Smooth muscle cell (in vitro differentiated cells): ENCODE measurements around the gene PIK3IP1. TPM values are rescaled to one million over a fixed set of nuclear protein-coding genes. Genes with fewer than 3 reads are reported as not detected.

Experiments used
- DNase-seq: peaks from one replicate; lab custom pipeline; 2025; ENCODE audit not compliant: unreplicated experiment; lab: John Stamatoyannopoulos, UW
- H2AFZ ChIP-seq: fragments of 200-600 bp; sonication (generic); 2 replicates; pipeline ENCODE4 v1.6.0; 2016; ENCODE audit warnings: antibody characterized with exemption, low read depth, mild to moderate bottlenecking
- H3F3A ChIP-seq: fragments of 200-600 bp; sonication (generic); 2 replicates; pipeline ENCODE4 v1.6.0; 2017; ENCODE audit warnings: antibody characterized with exemption, low read depth
- H3K27ac ChIP-seq: fragments of 200-600 bp; sonication (generic); 2 replicates; pipeline ENCODE4 v1.5.1; 2016; ENCODE audit warnings: low read depth, mild to moderate bottlenecking
- H3K27me3 ChIP-seq: fragments of 200-600 bp; sonication (generic); 2 replicates; pipeline ENCODE4 v1.6.1; 2016; ENCODE audit warnings: low read depth, mild to moderate bottlenecking
- H3K36me3 ChIP-seq: fragments of 200-600 bp; sonication (generic); 2 replicates; pipeline ENCODE4 v1.5.1; 2016; ENCODE audit warnings: low read depth
- H3K4me1 ChIP-seq: fragments of 200-600 bp; sonication (generic); 2 replicates; pipeline ENCODE4 v1.5.1; 2016; ENCODE audit warnings: low read depth
- H3K4me2 ChIP-seq: fragments of 200-600 bp; sonication (generic); 2 replicates; pipeline ENCODE4 v1.6.0; 2016; ENCODE audit warnings: mild to moderate bottlenecking
- H3K4me3 ChIP-seq: fragments of 200-600 bp; sonication (generic); 2 replicates; pipeline ENCODE4 v1.5.1; 2016; ENCODE audit warnings: mild to moderate bottlenecking
- H3K79me2 ChIP-seq: fragments of 200-600 bp; sonication (generic); 2 replicates; pipeline ENCODE4 v1.6.0; 2016; ENCODE audit warnings: low read depth, mild to moderate bottlenecking
- H3K9ac ChIP-seq: fragments of 200-600 bp; sonication (generic); 2 replicates; pipeline ENCODE4 v1.6.0; 2016; ENCODE audit warnings: low read depth
- H3K9me3 ChIP-seq: fragments of 200-600 bp; sonication (generic); replicated peaks from 2 replicates; pipeline ENCODE4 v1.5.1; 2016; ENCODE audit warnings: low read depth
- H4K20me1 ChIP-seq: fragments of 200-600 bp; sonication (generic); 2 replicates; pipeline ENCODE4 v1.6.0; 2016; ENCODE audit warnings: low read depth
- WGBS: methylation state at CpG from one replicate; pipeline ENCODE4 v1.1.7; 2016; ENCODE audit warnings: low lambda C conversion rate; 5-methylcytosine and 5-hydroxymethylcytosine counted together
- polyA plus RNA-seq: library from polyadenylated mRNA; unstranded; fragments of >200 nt; fragmentation: Nextera tagmentation; extraction: Ambion mirVana; gene quantifications from 2 replicates; pipeline ENCODE4 v1.2.1, GENCODE V29; 2016
- total RNA-seq: library from RNA; depleted of rRNA; stranded (reverse); fragments of >200 nt; gene quantifications from 2 replicates; pipeline ENCODE4 v1.2.3, GENCODE V29; 2014
- TF ChIP-seq, protein P1 (sequence below): fragments of 200-600 bp; sonication (generic); IDR thresholded peaks from 2 replicates; pipeline ENCODE4 v1.5.1; 2017; ENCODE audit warnings: borderline replicate concordance, mild to moderate bottlenecking, antibody characterized with exemption; ENCODE audit not compliant: insufficient read depth, poor library complexity, severe bottlenecking

PIK3IP1 gene
- total and polyA plus RNA-seq, 2 experiments from 2014 or later, result 16.9 to 20.2 TPM

DNA sequence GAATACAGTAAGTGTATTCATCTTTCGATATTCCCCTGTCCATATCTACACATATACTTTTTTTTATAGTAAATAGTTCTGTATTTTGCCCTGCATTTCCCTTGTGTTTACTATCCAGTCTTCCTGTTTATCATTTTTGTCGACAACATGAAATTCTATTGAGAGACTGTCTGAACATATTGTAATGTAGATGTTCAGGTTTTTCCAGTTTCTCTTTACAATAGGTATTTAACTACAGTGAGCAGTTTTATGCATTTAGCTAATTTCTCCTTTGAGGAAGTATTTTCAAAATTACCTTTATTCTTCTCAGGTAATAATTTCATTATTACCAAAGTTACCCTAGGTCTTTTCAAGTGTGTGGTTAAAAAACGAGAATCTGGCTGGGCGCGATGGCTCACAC, 16.7 kb downstream of the PIK3IP1 start:
- no peak for DNase-seq
- TF ChIP-seq, protein P1, sequence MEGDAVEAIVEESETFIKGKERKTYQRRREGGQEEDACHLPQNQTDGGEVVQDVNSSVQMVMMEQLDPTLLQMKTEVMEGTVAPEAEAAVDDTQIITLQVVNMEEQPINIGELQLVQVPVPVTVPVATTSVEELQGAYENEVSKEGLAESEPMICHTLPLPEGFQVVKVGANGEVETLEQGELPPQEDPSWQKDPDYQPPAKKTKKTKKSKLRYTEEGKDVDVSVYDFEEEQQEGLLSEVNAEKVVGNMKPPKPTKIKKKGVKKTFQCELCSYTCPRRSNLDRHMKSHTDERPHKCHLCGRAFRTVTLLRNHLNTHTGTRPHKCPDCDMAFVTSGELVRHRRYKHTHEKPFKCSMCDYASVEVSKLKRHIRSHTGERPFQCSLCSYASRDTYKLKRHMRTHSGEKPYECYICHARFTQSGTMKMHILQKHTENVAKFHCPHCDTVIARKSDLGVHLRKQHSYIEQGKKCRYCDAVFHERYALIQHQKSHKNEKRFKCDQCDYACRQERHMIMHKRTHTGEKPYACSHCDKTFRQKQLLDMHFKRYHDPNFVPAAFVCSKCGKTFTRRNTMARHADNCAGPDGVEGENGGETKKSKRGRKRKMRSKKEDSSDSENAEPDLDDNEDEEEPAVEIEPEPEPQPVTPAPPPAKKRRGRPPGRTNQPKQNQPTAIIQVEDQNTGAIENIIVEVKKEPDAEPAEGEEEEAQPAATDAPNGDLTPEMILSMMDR, result no peak
- H3K4me2 ChIP-seq, result no peak overlapping the region
- no peak overlapping the region for H3K9ac ChIP-seq
- no peaks in the 10 kb centered on the region for H3K27me3 ChIP-seq
- no peak overlapping the region for H3K4me3 ChIP-seq
- H3K4me1 ChIP-seq, result no peaks in the 10 kb centered on the region
- 71% methylated on average over 5 of the region's 5 CpGs for WGBS
- peak overlapping the region; percentile 14 for H3K27ac ChIP-seq
- H4K20me1 ChIP-seq, result peaks cover 41% of the 10 kb centered on the region
- peaks cover 25% of the 10 kb centered on the region for H3F3A ChIP-seq
- H2AFZ ChIP-seq, result no peak overlapping the region
- no peaks in the 10 kb centered on the region for H3K9me3 ChIP-seq
- H3K36me3 ChIP-seq, result peaks cover 17% of the 10 kb centered on the region
- H3K79me2 ChIP-seq, result no peaks in the 10 kb centered on the region

GRCh38 chr22:31275018-31275417, 17.3 kb downstream of the PIK3IP1 start:
- no peaks in the 10 kb centered on the region for H3K9me3 ChIP-seq
- no peak overlapping the region for H2AFZ ChIP-seq
- H3F3A ChIP-seq, result peaks cover 19% of the 10 kb centered on the region
- H4K20me1 ChIP-seq, result peaks cover 42% of the 10 kb centered on the region
- peaks cover 18% of the 10 kb centered on the region for H3K36me3 ChIP-seq
- no peaks in the 10 kb centered on the region for H3K4me1 ChIP-seq
- H3K79me2 ChIP-seq, result no peaks in the 10 kb centered on the region
- DNase-seq, result no peak
- H3K4me2 ChIP-seq, result no peak overlapping the region
- TF ChIP-seq, protein P1, result no peak
- 94% methylated on average over 6 of the region's 6 CpGs for WGBS
- H3K4me3 ChIP-seq, result no peak overlapping the region
- H3K27me3 ChIP-seq, result no peaks in the 10 kb centered on the region
- H3K9ac ChIP-seq, result no peak overlapping the region
- H3K27ac ChIP-seq, result peak overlapping the region; percentile 14

- H3K27me3 ChIP-seq, result no peaks in the 10 kb centered on the region
- no peak overlapping the region for H3K9ac ChIP-seq
- no peak for DNase-seq
- peaks cover 14% of the 10 kb centered on the region for H3F3A ChIP-seq
- H4K20me1 ChIP-seq, result peaks cover 46% of the 10 kb centered on the region
- H3K79me2 ChIP-seq, result no peaks in the 10 kb centered on the region
- TF ChIP-seq, protein P1, result no peak
- H3K9me3 ChIP-seq, result no peaks in the 10 kb centered on the region
- no peaks in the 10 kb centered on the region for H3K4me1 ChIP-seq
- peaks cover 22% of the 10 kb centered on the region for H3K36me3 ChIP-seq
- no peak overlapping the region for H3K4me2 ChIP-seq
- no peak overlapping the region for H3K27ac ChIP-seq
- no peak overlapping the region for H2AFZ ChIP-seq
- H3K4me3 ChIP-seq, result no peak overlapping the region
- WGBS, result 100% methylated on average over 3 of the region's 3 CpGs
Measured at GRCh38 chr22:31274017-31274416, 18.3 kb downstream of the PIK3IP1 start.

GRCh38 chr22:31272522-31273446, 19.5 kb downstream of the PIK3IP1 start:
- DNase-seq, result no peak
- Histone ChIP-seq H3K4me2 (no peak overlapping the region), H3K79me2 (peaks cover 4% of the 10 kb centered on the region), H2AFZ (no peak overlapping the region), H3K27me3 (no peaks in the 10 kb centered on the region), H4K20me1 (peaks cover 46% of the 10 kb centered on the region), H3F3A (peaks cover 14% of the 10 kb centered on the region), H3K4me3 (no peak overlapping the region), H3K9me3 (no peaks in the 10 kb centered on the region), H3K27ac (peak overlapping the region; percentile 56), H3K36me3 (peaks cover 24% of the 10 kb centered on the region), H3K4me1 (no peaks in the 10 kb centered on the region), H3K9ac (no peak overlapping the region)
- TF ChIP-seq, protein P1, result peak; percentile 61
- 74% methylated on average over 15 of the region's 15 CpGs for WGBS
